NCI-H1105 (cell line): ENCODE measurements around the gene CREBZF.

Source experiments
- DNase-seq: peaks from one replicate; lab custom pipeline; 2025; lab: John Stamatoyannopoulos, UW

The CREBZF gene

GRCh38 chr11:85664615-85665481 lies at the start of gene CREBZF:
Gene CREBZF (minus strand): TSS chr11:85665129. CDS start chr11:85664875, 254 bp downstream.
- DNase-seq: peak; percentile 96

- DNase-seq: no peak
Observed at GRCh38 chr11:85712953-85713352, 48.0 kb upstream of the CREBZF start.

DNA sequence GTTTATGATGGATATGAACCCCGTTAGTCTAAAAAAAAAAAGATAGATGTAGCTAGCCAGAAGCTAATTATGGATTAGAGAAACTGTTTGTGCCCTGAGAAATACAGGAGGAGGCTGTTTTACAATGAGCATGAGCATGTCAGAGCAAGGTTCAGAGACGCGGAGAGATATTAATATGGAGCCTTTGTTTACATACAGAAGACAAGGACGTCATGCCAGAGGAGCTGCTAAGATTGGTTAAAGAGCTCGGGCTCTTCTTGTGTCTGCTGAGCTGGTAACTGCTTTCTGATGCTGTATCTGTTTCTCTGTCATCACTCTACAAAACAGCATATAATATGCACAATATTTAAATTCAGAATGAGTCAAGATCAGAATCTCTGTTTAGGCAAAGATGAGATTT lies 46.0 kb upstream of the CREBZF start:
- no peak for DNase-seq

DNA sequence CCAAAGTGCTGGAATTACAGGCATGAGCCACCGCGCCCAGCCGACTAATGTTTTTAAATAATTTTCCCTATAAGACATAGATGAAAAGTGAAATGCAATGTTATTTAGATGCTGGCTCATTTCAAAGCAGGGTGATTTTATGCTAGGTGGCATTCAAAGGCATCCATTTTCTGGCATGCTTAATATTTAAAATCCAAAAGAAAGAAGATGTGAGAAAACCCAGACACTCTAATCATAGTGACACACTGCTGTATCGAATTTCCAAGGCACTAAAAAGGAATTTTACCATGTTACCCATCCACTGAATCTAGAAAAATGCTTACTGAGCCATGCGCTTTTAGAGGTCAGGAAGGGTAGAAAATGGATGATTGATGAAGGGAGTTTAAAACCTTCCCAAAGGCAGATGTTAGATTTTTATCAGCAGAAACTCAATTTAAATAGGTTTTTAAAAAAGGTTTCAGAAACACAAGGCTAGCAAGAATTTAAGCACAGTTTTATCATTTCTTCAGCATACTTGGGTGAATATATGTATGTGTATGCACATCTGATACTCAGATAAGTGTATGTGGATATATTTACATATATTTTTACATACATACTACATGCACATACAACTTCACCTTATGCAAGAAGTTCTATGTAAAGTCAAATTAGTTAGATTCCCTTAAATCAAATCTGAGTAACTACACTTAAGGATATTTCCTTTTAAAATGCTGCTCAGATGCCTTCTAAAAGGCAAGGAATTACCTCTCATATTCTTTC lies 45.2 kb upstream of the CREBZF start:
- DNase-seq: no peak

DNA sequence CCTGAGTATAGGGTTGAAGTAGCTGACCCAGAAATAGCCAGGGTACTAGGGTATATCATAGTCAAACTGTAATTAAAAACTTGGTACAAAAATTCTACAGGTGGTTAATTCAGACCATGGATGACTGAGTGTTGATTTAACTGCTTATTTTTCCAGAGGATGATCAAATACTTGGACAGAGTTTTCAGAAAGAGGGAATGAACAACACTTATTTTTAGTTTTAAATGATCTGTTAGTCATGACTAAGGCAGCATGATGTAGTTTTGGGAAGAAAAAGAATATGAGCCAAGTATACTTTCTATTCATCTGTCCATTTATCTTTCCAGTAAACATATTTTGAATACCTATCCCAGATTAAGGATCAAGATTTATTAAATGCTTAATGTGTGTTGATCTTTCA lies 40.9 kb upstream of the CREBZF start:
- no peak for DNase-seq

GRCh38 chr11:85704967-85705366 lies 40.0 kb upstream of the CREBZF start:
- no peak for DNase-seq

DNA sequence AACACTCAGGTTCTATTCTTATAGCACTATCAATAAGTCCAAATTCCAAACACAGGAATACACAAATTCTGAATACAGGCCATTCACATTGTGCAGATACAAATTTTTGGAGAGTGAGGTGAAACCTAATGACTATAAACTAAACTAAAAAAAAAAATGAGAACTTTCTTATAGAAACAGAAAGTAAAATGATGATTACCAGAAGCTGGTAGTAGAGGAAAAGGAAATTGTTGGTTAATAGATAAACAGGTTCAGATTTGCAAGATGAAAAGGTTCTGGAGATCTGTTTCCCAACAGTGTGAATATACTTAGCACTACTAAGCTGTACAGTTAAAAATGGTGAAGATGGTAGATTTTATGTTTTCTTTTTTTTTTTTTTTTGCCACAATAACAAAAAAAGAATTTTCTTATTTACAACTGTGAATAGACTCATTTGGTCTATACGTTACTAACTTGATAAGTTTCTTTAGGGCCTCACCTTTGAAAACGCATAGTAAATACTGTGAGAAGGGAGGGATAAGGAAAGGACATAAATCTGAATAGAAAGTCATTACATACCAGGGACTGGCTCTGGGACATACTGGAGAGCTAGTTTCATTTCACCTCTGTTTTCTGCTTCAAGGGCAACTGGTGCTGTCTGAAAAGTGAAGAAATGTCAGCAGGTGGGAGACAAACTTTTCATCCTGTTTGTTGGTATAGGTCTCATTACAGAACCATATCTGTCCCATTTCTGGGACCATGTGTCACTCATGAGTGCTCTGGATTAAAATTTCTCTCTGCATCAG lies 35.2 kb upstream of the CREBZF start:
- DNase-seq: no peak

- no peak for DNase-seq
Observed at GRCh38 chr11:85698195-85698594, 33.3 kb upstream of the CREBZF start.

- DNase-seq: no peak
Observed at GRCh38 chr11:85697747-85698146, 32.8 kb upstream of the CREBZF start.

DNA sequence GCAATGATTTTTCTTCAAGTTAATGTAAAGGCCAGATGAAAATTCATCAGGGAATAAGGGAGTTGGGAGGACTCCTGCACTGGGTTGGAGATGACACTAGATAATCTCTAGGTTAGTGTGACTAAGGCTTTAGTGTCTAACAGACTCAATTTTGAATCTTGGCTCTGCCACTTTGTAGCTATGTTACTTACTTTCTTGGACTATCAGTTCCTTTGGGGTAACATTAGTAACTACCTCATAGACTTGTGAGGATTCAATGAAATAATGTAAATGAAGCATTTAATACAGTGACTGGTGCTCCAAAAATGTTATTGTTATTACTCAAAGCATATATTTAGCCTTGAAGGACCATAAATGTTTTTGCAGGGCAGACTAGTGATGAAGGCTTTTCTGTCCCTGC lies 30.6 kb upstream of the CREBZF start:
- no peak for DNase-seq

DNA sequence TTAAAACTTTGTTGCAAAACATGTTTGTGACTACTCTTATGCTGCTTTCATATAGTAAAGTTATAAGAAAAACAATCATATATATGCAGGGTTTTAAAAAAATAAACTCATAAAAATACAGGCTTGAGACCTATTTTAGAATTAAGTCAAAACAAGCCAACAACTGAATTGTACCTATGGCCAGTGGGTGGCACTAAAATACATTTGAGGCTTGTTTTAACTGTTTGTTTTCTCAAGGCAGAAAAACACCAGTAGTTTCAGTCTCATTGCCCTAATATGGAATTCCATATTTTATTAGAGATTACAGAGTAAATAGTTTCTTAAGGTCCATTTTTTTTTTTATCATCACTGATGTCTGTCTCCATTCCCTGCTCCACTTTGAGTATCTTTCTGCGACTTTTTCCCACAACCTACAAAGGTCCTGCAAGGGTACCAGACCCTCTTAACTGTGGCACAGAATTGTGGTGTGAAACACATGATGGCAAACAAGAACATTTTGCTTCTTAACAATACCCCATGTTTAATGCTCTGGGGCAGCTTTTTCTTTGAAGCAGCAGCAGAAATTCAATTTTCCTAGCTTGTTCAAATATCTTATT lies 29.6 kb upstream of the CREBZF start:
- no peak for DNase-seq

DNA sequence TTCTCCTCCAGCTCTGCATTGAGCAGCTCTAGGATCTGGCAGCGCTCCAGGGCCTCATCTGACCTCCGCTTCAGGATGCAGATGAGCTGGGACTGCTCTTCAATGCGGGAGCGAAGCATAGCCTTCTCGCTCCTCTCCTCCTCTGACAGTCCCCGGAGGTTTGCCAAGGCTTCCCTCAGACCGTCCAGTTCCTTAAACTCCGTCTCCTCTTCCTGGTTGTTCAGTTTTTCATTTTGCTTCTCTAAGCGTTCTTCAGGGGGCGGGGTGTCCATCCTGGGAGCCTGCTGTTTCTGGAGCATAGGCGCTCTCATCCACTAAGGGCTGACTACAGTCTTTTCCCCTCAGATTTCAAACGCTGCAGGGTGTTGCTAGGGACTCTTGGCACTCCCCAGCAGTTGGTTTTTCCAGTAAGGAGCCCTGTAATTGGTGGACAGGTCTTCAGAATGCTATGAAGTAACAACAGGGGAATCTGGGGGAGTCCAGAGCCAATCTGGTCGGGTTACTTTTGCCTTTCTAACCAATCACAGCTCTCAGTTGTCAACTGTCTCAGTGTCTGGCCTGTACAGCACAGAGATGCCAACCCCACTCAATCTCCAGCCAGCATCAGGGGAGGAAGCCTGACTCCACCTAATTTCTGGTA lies 21.0 kb upstream of the CREBZF start, which contains the start of gene CCDC89:
CCDC89 (minus strand) TSS at position 376 of the 640 bp plus-strand sequence; CDS start at position 311, 65 bp downstream.
- peak; percentile 83 for DNase-seq

GRCh38 chr11:85685125-85685819 lies 20.3 kb upstream of the CREBZF start:
- no peak for DNase-seq

DNA sequence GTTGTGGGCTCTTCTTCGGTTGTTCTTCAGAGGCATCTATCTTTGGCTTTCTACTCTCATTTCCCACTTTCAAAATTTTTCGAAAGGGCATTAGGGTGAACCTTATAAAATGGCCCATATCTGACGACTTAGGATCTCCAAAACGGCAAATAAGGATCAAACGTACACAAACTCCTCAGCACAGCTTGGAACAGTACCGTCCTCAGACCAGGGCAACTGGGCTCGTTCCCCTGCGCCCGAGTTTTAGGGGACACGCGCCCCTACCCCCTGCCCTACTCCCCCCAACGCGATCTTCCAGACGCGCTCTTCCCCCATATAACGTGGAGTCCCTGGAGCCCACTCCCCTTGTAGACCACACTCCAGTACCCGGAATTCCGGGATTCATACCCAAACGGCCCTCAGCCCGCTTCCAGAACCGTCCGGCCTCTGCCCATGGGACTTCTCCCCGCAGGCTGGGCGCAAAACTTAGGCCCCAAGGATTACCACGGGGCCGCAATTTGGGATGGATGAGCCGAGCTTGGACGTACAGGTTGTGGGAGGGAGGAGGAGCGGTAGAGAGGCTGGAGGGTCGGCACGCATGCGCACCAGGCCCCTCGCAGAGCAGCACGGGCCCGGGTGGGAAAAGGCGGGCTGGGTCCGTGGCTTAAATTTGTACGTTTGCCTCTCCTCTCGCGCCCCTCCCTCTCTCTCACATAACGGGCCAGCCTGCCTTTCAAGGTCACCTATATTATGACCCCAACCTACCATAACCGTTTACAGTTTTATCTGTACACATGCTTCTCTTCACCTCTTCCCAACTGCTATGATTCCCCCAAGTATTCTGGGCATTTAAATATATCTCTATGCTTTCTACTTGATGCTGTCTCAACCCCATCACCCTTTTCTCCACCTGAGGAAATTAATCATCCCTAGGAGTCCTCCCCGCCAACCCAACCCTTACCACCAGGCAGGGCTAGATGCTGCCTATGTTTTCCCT lies 17.7 kb upstream of the CREBZF start:
- DNase-seq: peak; percentile 70

- DNase-seq: no peak
Observed at GRCh38 chr11:85680897-85681296, 16.0 kb upstream of the CREBZF start.

- no peak for DNase-seq
Observed at GRCh38 chr11:85679576-85679975, 14.6 kb upstream of the CREBZF start.

DNA sequence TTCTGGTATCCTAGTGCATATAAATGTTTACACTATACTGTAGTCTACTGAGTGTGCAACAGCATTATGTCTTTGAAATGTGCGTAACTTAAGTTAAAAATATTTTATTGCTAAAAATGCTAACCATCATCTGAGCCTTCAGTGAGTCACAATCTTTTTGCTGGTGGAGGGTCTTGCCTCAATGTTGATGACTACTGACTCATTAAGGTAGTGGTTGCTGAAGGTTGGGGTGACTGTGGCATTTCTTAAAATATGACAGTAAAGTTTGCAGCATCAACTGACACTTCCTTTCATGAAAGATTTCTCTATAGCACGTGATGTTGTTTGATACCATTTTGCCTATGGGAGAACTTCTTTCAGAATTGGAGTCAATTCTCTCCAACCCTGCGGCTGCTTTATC lies 8.5 kb upstream of the CREBZF start:
- DNase-seq: no peak

GRCh38 chr11:85672105-85672902 lies 7.4 kb upstream of the CREBZF start:
- DNase-seq: no peak
